ENCODE results near the gene STK32C.

STK32C gene

DNA sequence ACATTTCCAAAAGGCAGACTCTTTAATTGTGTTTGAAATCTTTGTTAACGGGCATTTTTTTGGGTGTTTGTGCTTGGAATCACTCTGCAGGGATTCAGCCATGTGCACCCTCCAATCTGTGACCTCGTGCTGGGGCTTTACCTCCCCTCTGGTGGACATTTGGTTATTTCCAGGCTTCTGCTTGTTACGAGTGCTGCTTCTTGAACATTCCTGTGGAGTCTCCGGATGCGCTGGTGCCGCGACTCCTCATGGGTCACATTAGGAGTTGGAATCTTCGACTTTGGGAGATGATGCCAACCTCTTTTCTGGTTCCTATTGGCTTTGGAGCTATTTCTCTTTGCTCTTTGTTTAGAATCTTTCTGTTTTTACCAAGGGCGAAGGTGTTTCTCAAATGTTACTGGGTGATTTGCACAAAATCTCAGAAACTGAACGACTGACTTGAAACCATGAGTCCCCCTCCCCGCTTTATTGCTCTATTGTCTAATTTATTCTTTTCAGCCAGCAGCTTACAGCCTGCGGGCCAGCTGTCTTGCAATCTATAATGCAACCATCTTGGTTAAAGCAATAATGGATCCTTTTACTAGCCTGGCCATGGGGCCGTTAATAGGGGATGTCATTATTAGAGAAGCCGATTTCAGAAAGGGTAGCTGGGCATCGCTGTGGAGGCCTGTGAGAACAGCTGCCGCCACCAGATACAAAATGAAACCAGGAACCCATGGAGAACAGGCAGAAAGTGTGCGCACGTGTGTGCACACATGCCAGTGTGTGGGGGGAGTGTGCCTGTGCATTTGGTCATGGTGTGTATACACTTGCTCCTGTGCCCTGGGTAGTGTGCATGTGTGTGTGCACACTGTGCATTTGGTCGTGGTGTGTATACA is 130.9 kb downstream of the STK32C start:
- no peaks in the 10 kb centered on the region for H3K9me3 ChIP-seq

DNA sequence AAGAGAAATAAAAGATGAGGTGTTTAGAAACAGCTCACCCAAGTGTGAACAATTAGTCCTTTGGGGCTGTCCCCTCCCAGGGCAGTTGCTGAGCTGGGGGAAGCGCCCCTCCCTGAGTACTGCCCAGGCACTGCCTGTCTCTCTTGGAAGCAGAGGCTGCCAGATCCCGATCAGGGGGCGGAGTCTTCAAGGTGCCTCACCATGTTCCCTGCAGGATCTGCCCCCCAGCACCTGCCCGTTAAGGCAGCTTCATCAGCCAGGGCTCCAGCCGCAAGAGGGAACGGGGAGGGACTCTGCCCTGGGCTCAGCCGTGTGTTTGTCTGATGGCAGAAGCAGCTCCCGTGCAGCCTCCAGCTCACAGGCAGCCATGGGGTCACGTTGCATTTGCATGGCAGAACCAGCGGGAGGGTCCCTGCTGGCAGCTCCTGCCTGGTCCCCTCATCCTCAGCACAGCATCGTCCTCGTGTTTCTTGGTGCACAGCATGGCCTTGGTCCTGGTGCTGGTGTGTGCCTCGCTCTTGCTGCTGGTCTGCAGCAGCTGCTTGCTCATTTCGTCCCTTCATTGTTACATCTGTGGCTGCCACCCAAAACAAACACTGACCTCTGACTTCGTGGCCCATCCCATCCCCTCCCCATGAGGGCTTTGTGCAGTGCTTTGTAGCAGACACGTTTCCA is 131.7 kb downstream of the STK32C start:
- no peaks in the 10 kb centered on the region for H3K9me3 ChIP-seq
- H3K27me3 ChIP-seq (ENCODE audit: low read depth): no peaks in the 10 kb centered on the region
- no peak for DNase-seq (ENCODE audit: low spot score in 2 of 2)
- no peaks in the 10 kb centered on the region for H3K4me1 ChIP-seq
- no peak overlapping the region for H3K4me3 ChIP-seq
- H3K36me3 ChIP-seq (replicated peaks): no peaks in the 10 kb centered on the region
- in situ Hi-C loops (cut with MboI; ENCODE audit: low sequenced_read_pairs): no loop called here

More for the DNA sequence above, 130.9 kb downstream of the STK32C start:
- in situ Hi-C loops (cut with MboI; ENCODE audit: low sequenced_read_pairs): no loop called here
- no peak for DNase-seq (ENCODE audit: low spot score in 2 of 2)
- H3K36me3 ChIP-seq (replicated peaks): no peaks in the 10 kb centered on the region
- no peak overlapping the region for H3K4me3 ChIP-seq
- H3K27me3 ChIP-seq (ENCODE audit: low read depth): no peaks in the 10 kb centered on the region
- no peaks in the 10 kb centered on the region for H3K4me1 ChIP-seq

DNA sequence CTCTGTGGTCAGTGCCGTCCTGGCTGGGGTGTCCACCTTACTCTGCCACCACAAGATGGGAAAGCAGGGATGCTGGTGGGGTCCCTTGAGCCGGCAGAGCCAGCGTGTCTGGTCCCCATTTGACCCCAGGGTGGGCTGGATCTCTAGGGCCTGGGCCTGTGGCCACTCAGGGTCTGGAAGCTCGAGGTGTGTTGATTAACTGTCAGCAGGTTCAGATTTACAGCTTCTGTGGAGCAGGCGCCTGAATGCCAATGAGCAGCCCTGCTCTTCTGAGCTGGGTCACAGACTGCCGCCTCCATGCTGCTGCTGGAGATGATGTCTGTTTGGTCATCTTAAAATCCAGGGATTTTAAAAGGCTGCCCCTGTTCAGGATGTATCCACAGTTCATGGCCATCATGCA is 132.3 kb downstream of the STK32C start:
- H3K36me3 ChIP-seq (replicated peaks): no peaks in the 10 kb centered on the region
- no peak for DNase-seq (ENCODE audit: low spot score in 2 of 2)
- H3K4me3 ChIP-seq: no peak overlapping the region
- no peaks in the 10 kb centered on the region for H3K27me3 ChIP-seq (ENCODE audit: low read depth)
- in situ Hi-C loops (cut with MboI; ENCODE audit: low sequenced_read_pairs): no loop called here
- H3K9me3 ChIP-seq: no peaks in the 10 kb centered on the region
- no peaks in the 10 kb centered on the region for H3K4me1 ChIP-seq

DNA sequence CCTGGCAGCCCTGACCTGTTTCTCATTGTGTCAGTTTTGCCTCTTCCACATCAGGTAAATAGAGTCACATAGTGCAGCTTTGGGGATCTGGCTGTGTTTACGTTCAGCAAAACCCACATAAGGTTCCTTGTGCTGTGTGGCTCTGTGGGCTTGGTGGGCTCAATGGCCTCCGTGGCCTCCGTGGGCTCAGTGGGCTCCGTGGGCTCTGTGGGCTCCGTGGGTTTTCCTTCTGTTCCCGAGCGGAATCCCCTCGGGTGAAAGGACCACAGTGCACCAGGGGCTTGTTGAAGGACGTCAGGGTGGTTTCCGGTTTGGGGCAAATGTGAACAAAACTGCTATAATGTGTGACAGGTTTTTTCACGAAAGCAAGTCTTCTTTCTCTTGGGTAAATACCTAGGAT is 133.5 kb downstream of the STK32C start:
- Histone ChIP-seq H3K36me3 (replicated peaks) (no peaks in the 10 kb centered on the region), H3K4me1 (no peaks in the 10 kb centered on the region), H3K9me3 (no peaks in the 10 kb centered on the region), H3K27me3 (ENCODE audit: low read depth) (no peaks in the 10 kb centered on the region), H3K4me3 (no peak overlapping the region)
- in situ Hi-C loops (cut with MboI; ENCODE audit: low sequenced_read_pairs): no loop called here
- DNase-seq (ENCODE audit: low spot score in 2 of 2): no peak

DNA sequence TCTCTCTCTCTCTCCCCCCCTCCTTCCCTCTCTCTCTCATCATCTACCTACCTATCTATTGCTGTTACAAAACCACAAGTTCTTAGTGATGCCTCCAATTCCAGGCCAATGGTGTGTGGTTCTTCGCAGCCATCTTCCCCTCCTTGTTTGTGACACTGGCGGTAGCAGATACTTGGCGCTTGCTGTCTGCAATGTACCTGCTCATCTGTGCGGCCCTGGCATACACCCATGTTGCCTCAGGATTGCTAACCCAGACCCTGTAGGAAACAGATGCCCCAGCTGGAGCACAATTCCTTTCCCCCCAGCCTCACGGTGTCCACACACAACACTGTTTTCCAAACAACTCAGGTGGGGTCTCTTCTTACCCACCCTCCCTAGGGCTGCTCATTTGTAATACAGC is 134.6 kb downstream of the STK32C start:
- Histone ChIP-seq H3K4me1 (no peaks in the 10 kb centered on the region), H3K27me3 (ENCODE audit: low read depth) (no peaks in the 10 kb centered on the region), H3K4me3 (no peak overlapping the region), H3K9me3 (no peaks in the 10 kb centered on the region), H3K36me3 (replicated peaks) (no peaks in the 10 kb centered on the region)
- in situ Hi-C loops (cut with MboI; ENCODE audit: low sequenced_read_pairs): no loop called here
- DNase-seq (ENCODE audit: low spot score in 2 of 2): no peak

DNA sequence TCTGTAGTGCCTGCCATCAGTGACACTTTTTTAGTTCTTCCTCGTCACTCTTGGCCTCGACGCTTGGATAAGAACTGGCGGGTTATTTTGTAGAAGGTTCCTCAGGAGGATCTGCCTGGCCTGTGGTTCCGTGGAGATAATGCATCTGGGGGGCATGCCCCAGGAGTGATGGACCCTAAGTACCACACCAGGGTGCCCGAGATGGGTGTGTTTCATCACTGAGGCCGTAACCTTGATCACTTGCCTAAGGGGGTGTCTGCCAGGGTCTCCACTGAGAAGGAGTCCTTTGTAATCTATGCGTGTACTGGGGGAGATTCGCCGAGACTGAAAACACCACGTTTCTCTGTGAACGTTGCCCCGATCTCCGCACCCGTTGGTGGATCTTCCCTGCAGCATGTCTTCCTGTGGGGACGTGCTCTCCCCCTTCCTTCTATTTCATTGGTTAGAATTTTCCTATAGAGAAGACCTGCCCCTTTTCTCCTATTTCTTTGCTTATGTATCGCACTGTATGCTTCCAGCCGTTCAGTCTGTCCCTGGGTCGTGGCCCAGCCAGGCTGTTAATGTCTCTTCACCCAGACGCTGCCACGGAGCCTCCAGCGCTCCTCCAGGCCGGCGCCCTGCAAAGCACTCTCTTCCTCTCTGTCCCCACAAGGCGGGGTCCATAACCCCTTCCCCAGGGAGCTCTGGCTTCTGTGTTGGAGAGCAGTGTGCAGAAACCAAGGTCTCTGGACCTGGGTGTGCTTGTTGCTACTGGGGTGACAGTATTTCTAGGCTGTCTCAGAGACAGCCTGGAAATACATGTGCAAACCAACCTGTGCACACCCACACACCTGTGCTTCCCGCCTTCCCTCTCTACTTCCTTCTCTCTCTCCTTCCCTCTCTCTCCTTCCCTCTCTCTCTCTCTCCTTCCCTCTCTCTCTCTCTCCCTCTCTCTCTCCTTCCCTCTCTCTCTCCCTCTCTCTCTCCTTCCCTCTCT is 135.4 kb downstream of the STK32C start:
- no peaks in the 10 kb centered on the region for H3K4me1 ChIP-seq
- no peaks in the 10 kb centered on the region for H3K9me3 ChIP-seq
- no peaks in the 10 kb centered on the region for H3K36me3 ChIP-seq (replicated peaks)
- H3K27me3 ChIP-seq (ENCODE audit: low read depth): no peaks in the 10 kb centered on the region
- no peak for DNase-seq (ENCODE audit: low spot score in 2 of 2)
- in situ Hi-C loops (cut with MboI; ENCODE audit: low sequenced_read_pairs): no loop called here
- H3K4me3 ChIP-seq: no peak overlapping the region

DNA sequence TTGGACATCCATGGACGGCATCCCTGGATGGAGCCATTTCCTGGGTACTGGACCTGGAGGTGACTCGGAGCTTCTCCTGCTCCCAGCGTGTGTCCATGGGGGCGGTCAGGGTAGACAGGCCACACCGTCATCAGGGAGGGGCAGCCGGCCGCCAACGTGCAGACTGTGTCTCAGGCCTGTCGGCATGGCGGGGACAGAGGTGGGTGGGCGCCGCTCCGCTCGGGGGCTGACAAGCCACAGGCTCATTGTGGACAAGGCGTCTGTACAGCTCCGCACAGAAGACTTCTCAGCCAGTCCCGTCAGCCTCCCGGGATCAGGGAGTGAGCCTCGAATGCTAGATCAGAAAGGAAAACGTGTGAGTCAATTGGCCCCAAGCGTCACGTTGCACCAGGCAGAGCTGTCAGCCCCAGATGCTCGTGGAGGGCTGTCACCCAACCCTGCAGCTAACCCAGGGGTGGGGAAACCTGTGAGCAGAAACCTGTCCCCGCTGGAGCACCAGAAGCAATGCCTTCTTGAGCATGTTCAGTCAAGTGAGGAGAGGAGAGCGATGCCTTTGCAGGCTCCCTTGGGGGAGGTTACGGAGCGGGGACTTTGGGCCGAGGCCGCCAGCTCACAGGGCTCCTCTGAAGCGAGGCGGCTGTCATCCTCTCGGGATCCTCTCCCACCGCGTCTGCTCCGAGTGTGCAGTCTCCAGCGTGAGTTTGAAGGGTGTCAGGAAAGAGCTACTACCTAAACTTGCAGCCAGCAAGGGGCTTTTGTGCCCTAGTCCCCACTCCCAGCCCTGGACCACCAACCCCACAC is 137.0 kb downstream of the STK32C start:
- no peaks in the 10 kb centered on the region for H3K4me1 ChIP-seq
- in situ Hi-C loops (cut with MboI; ENCODE audit: low sequenced_read_pairs): no loop called here
- no peaks in the 10 kb centered on the region for H3K27me3 ChIP-seq (ENCODE audit: low read depth)
- no peak overlapping the region for H3K4me3 ChIP-seq
- no peaks in the 10 kb centered on the region for H3K9me3 ChIP-seq
- H3K36me3 ChIP-seq (replicated peaks): no peaks in the 10 kb centered on the region
- DNase-seq (ENCODE audit: low spot score in 2 of 2): no peak

DNA sequence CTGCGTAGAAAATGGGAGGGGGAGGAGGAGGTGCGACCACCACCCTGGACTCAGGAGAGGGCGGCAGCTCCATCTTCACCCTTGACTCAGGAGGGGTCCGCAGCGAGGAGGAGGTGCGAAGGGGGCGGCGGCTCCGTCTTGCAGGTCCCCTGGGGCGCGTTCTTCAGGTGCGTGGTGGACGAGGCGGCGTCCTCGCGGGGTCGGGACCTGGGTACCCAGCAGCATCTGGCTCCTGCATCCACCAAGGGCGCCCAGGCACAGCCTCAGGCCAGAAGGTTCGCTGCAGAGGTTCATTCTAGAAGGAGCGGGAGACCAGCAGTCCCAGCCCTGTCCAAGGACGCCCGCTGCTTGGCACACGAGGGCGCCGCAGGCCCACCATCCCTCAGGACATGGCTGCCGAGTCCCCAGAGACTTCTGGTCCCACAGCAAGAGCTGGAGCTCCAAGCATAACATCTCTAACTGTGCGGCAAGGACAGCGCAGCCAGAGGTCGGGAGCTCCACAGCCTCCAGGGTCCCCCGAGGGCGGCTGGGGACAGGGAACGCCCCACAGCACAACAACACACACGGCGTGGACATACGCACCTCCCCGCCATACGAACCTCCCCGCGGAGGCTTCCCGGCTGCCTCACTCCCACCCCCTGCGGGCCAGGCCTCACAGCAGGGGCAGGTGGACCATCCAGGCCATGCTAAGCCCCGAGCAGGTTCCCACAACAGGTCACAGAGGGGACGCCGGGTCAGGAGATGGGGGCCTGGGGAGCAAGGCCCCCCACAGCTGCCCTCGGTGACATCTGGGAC is 137.8 kb downstream of the STK32C start:
- in situ Hi-C loops (cut with MboI; ENCODE audit: low sequenced_read_pairs): no loop called here
- DNase-seq (ENCODE audit: low spot score in 2 of 2): no peak
- no peak overlapping the region for H3K4me3 ChIP-seq

DNA sequence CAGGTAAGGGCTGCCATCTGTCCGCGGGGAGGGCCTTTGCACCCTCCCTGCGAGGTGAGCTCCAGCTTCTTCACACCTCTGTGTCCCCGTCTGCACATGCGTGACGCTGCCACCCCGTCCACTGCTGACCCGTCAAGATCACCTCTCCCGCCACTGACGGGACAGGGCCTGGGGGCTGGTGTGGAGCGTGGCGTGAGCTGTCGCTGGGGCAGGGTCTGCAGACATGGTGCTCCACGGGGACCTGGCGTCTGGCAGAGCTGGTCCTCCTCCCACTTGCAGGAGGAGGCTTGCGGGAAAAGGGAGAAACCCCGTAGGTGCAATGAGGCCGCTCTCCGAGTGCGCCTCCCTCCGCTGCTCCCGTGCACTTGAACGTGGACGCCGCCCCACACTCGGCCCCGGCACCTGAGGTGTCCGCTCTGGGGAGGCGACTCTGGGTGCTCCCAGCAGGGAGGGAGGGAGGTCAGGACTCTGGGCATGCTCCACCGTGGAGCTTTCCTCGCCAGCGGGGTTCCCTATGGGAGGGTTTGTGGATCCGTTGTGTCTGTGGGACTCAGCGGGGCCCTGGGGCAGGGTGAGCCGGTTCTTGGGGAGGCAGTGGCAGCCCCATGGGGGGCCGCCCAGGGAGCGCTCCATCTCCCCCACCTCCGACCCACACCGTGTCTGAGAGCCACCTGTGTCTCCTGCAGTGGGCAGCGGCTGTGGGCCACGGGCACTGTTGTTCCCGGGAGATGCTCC is 138.6 kb downstream of the STK32C start:
- Histone ChIP-seq H3K9me3 (no peaks in the 10 kb centered on the region), H3K36me3 (replicated peaks) (no peaks in the 10 kb centered on the region), H3K27me3 (ENCODE audit: low read depth) (no peaks in the 10 kb centered on the region), H3K4me3 (no peak overlapping the region), H3K4me1 (no peaks in the 10 kb centered on the region)
- no peak for DNase-seq (ENCODE audit: low spot score in 2 of 2)
- in situ Hi-C loops (cut with MboI; ENCODE audit: low sequenced_read_pairs): no loop called here

More for the DNA sequence above, 137.8 kb downstream of the STK32C start:
- no peaks in the 10 kb centered on the region for H3K27me3 ChIP-seq (ENCODE audit: low read depth)
- H3K4me1 ChIP-seq: no peaks in the 10 kb centered on the region
- no peaks in the 10 kb centered on the region for H3K36me3 ChIP-seq (replicated peaks)
- H3K9me3 ChIP-seq: no peaks in the 10 kb centered on the region

DNA sequence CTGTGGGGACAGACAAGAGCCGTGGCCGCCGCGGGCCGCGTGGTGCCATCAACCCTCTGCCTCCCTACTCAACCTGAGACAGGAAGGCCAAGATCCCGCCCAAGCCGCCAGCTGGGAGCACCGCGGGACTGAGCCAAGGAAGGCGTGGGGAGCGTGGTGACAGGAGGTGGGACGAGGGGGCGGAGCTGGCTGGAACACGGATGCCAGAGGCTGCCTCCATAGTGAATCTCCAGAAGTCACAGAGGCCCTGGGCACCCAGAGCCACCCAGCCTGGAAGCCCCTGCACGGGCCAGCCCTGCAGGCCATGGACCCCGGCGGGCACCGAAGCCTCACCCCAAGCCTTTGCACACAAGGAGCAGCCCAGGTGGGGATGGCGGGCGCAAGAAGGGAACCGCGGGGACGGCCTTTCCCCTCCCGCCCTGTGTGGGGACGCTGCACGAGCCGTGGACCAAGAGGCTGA is 139.1 kb downstream of the STK32C start:
- no peaks in the 10 kb centered on the region for H3K36me3 ChIP-seq (replicated peaks)
- DNase-seq (ENCODE audit: low spot score in 2 of 2): no peak
- no peaks in the 10 kb centered on the region for H3K27me3 ChIP-seq (ENCODE audit: low read depth)
- H3K9me3 ChIP-seq: no peaks in the 10 kb centered on the region
- in situ Hi-C loops (cut with MboI; ENCODE audit: low sequenced_read_pairs): no loop called here
- H3K4me3 ChIP-seq: no peak overlapping the region
- H3K4me1 ChIP-seq: no peaks in the 10 kb centered on the region

DNA sequence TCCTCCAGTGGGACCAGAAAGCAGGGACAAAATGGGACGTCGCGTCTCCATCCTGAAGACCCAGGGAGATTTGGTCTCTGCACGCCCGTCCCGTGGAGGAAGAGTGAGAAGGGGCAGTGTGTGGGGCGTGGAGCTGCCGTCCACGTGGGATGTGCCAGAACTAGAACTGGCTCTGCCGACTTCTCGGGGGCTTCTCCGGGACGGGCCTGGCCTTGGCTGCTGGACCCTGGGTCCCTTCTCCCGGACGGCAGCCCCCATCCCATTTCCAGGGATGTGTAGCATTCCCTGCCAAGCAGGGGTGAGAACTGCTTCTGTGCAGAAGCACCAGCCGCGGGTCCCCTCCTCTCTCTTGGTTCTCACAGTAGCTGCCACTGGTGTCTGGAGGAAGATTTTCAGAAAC is 139.8 kb downstream of the STK32C start:
- H3K27me3 ChIP-seq (ENCODE audit: low read depth): no peaks in the 10 kb centered on the region

More for the DNA sequence above, 139.8 kb downstream of the STK32C start:
- no peak for DNase-seq (ENCODE audit: low spot score in 2 of 2)
- H3K9me3 ChIP-seq: no peaks in the 10 kb centered on the region
- H3K4me3 ChIP-seq: no peak overlapping the region
- H3K4me1 ChIP-seq: no peaks in the 10 kb centered on the region
- in situ Hi-C loops (cut with MboI; ENCODE audit: low sequenced_read_pairs): no loop called here
- no peaks in the 10 kb centered on the region for H3K36me3 ChIP-seq (replicated peaks)

Data from HAP-1 (cell line).